PC-9 (cell line): ENCODE measurements around the gene CD274. TPM values are rescaled to one million over a fixed set of nuclear protein-coding genes. Genes with fewer than 3 reads are reported as not detected.

ENCODE experiments used
- BruUV-seq: library from RNA; stranded (reverse); fragments of 400-500 nt; replicated peaks from 2 replicates; lab custom pipeline; 2021; lab: Mats Ljungman, UMichigan
- CTCF ChIA-PET: fragments of 300-600 bp; sonication (Branson Sonifier 250); formaldehyde crosslinking; loops from one replicate; lab custom pipeline; 2022; ENCODE audit warnings: antibody characterized with exemption; lab: Charles Lee
- POLR2A ChIA-PET: fragments of 300-600 bp; sonication (Branson Sonifier 250); formaldehyde crosslinking; loops from one replicate; lab custom pipeline; 2022; ENCODE audit warnings: antibody characterized with exemption; ENCODE audit not compliant: unreplicated experiment; lab: Charles Lee
- DNase-seq, 2 experiments: peaks; one replicate each; pipeline versions ENCODE4 v3.0.0 to v3.0.0-alpha.2; 2015 to 2022; ENCODE audit warnings: mixed read lengths in 1 of 2
- H2AFZ ChIP-seq: fragments of 200-600 bp; sonication (generic); 2 replicates; pipeline ENCODE4 v1.8.1; 2017; ENCODE audit warnings: antibody characterized with exemption
- H3F3A ChIP-seq: fragments of 200-600 bp; sonication (generic); 2 replicates; pipeline ENCODE4 v1.8.1; 2017; ENCODE audit warnings: antibody characterized with exemption, mild to moderate bottlenecking, low read depth; ENCODE audit not compliant: insufficient read depth
- H3K27ac ChIP-seq: fragments of 200-600 bp; sonication (generic); 2 replicates; pipeline ENCODE4 v1.6.1; 2016; ENCODE audit warnings: mixed run types
- H3K27me3 ChIP-seq: fragments of 200-600 bp; sonication (generic); 2 replicates; pipeline ENCODE4 v1.6.1; 2016; ENCODE audit warnings: low read depth, mixed run types; ENCODE audit not compliant: insufficient read depth
- H3K36me3 ChIP-seq: fragments of 200-600 bp; sonication (generic); 2 replicates; pipeline ENCODE4 v1.6.1; 2016; ENCODE audit warnings: low read depth, mixed run types
- H3K4me1 ChIP-seq: fragments of 200-600 bp; sonication (generic); replicated peaks from 2 replicates; pipeline ENCODE4 v1.6.1; 2016; ENCODE audit warnings: mixed run types; ENCODE audit not compliant: insufficient read depth
- H3K4me2 ChIP-seq: fragments of 200-600 bp; sonication (generic); 2 replicates; pipeline ENCODE4 v1.6.1; 2017; ENCODE audit warnings: mixed run types
- H3K4me3 ChIP-seq: fragments of 200-600 bp; sonication (generic); 2 replicates; pipeline ENCODE4 v1.6.1; 2016; ENCODE audit warnings: mixed run types
- H3K79me2 ChIP-seq: fragments of 200-600 bp; sonication (generic); 2 replicates; pipeline ENCODE4 v1.6.1; 2017; ENCODE audit warnings: low read depth, mixed run types
- H3K9me2 ChIP-seq: fragments of 200-600 bp; sonication (generic); 2 replicates; pipeline ENCODE4 v1.8.1; 2017; ENCODE audit warnings: mild to moderate bottlenecking; ENCODE audit not compliant: insufficient read depth
- H3K9me3 ChIP-seq: fragments of 200-600 bp; sonication (generic); 2 replicates; pipeline ENCODE4 v1.8.1; 2016; ENCODE audit warnings: low read depth; ENCODE audit not compliant: insufficient read depth
- H4K20me1 ChIP-seq: fragments of 200-600 bp; sonication (generic); 2 replicates; pipeline ENCODE4 v1.8.1; 2017; ENCODE audit not compliant: insufficient read depth
- CTCF ChIP-seq: fragments of 200-600 bp; sonication (generic); conservative IDR thresholded peaks from 2 replicates; pipeline ENCODE4 v1.6.1; 2017; ENCODE audit warnings: mixed run types, antibody characterized with exemption, mild to moderate bottlenecking, moderate library complexity
- EZH2 ChIP-seq: fragments of 200-600 bp; sonication (generic); IDR thresholded peaks from 2 replicates; pipeline ENCODE4 v1.8.0; 2017; ENCODE audit warnings: antibody characterized with exemption, low read depth
- intact Hi-C: fragments of 100-400 bp; cut with micrococcal nuclease; formaldehyde crosslinking; loops from one replicate; pipeline ENCODE4 v1.10.0; 2022; ENCODE audit not compliant: unreplicated experiment
- total RNA-seq: library from RNA; stranded (reverse); gene quantifications from 2 replicates; pipeline ENCODE4 v1.2.3, GENCODE V29; 2021

CD274 gene
- total RNA-seq, 1 experiment from 2014 or later = 4.4 TPM

GRCh38 chr9:5512658-5513452 is 62.5 kb downstream of the CD274 start:
- Histone ChIP-seq H3K9me3 (no peaks in the 10 kb centered on the region), H4K20me1 (no peaks in the 10 kb centered on the region), H3F3A (peaks cover 27% of the 10 kb centered on the region), H2AFZ (no peak overlapping the region), H3K4me1 (peaks cover 46% of the 10 kb centered on the region), H3K36me3 (no peaks in the 10 kb centered on the region), H3K9me2 (no peaks in the 10 kb centered on the region), H3K27ac (0 out of 2 replicates have a peak overlapping the region, but pooled peaks have one; percentile 90), H3K79me2 (no peaks in the 10 kb centered on the region), H3K27me3 (no peaks in the 10 kb centered on the region), H3K4me3 (no peak overlapping the region; the same call in 1 of the 2 replicates), H3K4me2 (peak overlapping the region; percentile 82)
- ChIA-PET CTCF (no interaction called here), POLR2A (no interaction called here)
- DNase-seq = no peak
- TF ChIP-seq EZH2 = no peak
- no peak for TF ChIP-seq CTCF
- no TSS peak for BruUV-seq
- intact Hi-C loops = no loop called here

DNA sequence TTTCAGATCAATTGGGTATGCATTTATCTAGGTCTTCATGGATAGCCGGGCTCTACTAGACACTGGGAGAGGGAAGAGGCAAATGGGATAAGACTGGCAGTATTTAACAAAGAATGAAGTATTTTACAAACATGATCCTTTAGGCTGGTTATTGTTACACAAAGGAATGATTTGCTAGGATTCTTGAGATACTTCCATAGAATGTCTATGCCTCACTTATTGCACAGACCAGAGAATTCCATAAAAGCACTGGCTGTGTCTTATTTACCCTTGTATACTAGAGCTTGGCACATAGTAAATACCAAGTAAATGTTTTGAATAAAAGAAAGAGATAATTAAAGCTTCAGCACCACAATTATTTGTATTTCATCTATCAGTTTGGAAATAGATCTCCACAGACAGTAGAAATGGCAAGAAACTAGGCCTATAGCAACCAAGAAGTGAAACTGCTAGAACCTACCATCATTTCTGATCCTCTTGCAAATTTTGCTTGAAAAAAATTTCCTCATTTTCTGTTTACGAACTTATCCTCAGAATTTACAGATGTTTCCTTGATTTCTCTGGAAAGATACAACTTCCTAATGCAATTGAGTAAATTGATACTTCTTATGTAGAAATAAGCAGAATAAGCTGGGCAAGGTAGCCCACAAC is 63.7 kb downstream of the CD274 start:
- POLR2A ChIA-PET = no interaction called here
- no peak for TF ChIP-seq CTCF
- H3F3A ChIP-seq = peaks cover 22% of the 10 kb centered on the region
- H2AFZ ChIP-seq = no peak overlapping the region
- no peaks in the 10 kb centered on the region for H3K79me2 ChIP-seq
- H3K27ac ChIP-seq = no peak overlapping the region
- no peaks in the 10 kb centered on the region for H3K9me3 ChIP-seq
- H3K9me2 ChIP-seq = no peaks in the 10 kb centered on the region
- peaks cover 38% of the 10 kb centered on the region for H3K4me1 ChIP-seq
- no peaks in the 10 kb centered on the region for H3K36me3 ChIP-seq
- DNase-seq = no peak
- BruUV-seq = no TSS peak
- H3K4me2 ChIP-seq = no peak overlapping the region
- H4K20me1 ChIP-seq = no peaks in the 10 kb centered on the region
- no peak overlapping the region for H3K4me3 ChIP-seq
- CTCF ChIA-PET = no interaction called here
- H3K27me3 ChIP-seq = no peaks in the 10 kb centered on the region
- intact Hi-C loops = no loop called here

GRCh38 chr9:5514617-5515260 is 64.4 kb downstream of the CD274 start:
- no peak overlapping the region for H2AFZ ChIP-seq
- no peak overlapping the region for H3K4me3 ChIP-seq
- no peak overlapping the region for H3K4me2 ChIP-seq
- BruUV-seq = no TSS peak
- no peaks in the 10 kb centered on the region for H4K20me1 ChIP-seq
- TF ChIP-seq CTCF = no peak
- no peak for TF ChIP-seq EZH2
- POLR2A ChIA-PET = no interaction called here
- no peaks in the 10 kb centered on the region for H3K9me3 ChIP-seq
- CTCF ChIA-PET = no interaction called here
- DNase-seq = no peak
- H3K27me3 ChIP-seq = no peaks in the 10 kb centered on the region
- no peaks in the 10 kb centered on the region for H3K9me2 ChIP-seq
- no peaks in the 10 kb centered on the region for H3K36me3 ChIP-seq
- H3K4me1 ChIP-seq = peaks cover 31% of the 10 kb centered on the region
- H3K27ac ChIP-seq = no peak overlapping the region
- intact Hi-C loops = no loop called here
- H3K79me2 ChIP-seq = no peaks in the 10 kb centered on the region
- H3F3A ChIP-seq = peaks cover 15% of the 10 kb centered on the region
